IMR-90 (cell line): ENCODE measurements around the gene SLC17A8. TPM values are rescaled to one million over a fixed set of nuclear protein-coding genes. Genes with fewer than 3 reads are reported as not detected.

Source experiments
- ATAC-seq: fragments of 200-7000 bp; cut with Tn5 transposase; 2 replicates; pipeline ENCODE4 v1.9.1; 2020; ENCODE audit warnings: low read depth, mild to moderate bottlenecking, moderate library complexity
- BruUV-seq: library from RNA; stranded (reverse); fragments of 400-500 nt; replicated peaks from 2 replicates; lab custom pipeline; 2021; lab: Mats Ljungman, UMichigan
- CTCF ChIA-PET: fragments of 300-600 bp; formaldehyde crosslinking; extraction: SDS; loops from one replicate; lab custom pipeline; 2021; ENCODE audit warnings: antibody characterized with exemption; lab: Yijun Ruan, JAX
- POLR2A ChIA-PET: fragments of 300-600 bp; sonication (Branson Sonifier 250); formaldehyde crosslinking; loops from one replicate; lab custom pipeline; 2022; ENCODE audit warnings: antibody characterized with exemption; ENCODE audit not compliant: unreplicated experiment; lab: Charles Lee
- DNase-seq: peaks from one replicate; pipeline ENCODE4 v3.0.0; 2013
- H2AFZ ChIP-seq: replicated peaks from 2 replicates; pipeline ENCODE3; 2013; ENCODE audit warnings: low read length, mild to moderate bottlenecking; ENCODE audit not compliant: poor library complexity
- H2AK5ac ChIP-seq: 2 replicates; pipeline ENCODE4 v1.6.1; 2013; ENCODE audit warnings: low read depth, low read length, inconsistent platforms
- H2AK9ac ChIP-seq: replicated peaks from 2 replicates; pipeline ENCODE3; 2013; ENCODE audit warnings: mild to moderate bottlenecking, low read depth, low read length, moderate library complexity; ENCODE audit not compliant: poor library complexity
- H2BK120ac ChIP-seq: 2 replicates; pipeline ENCODE4 v1.6.1; 2013; ENCODE audit warnings: low read depth, low read length, inconsistent platforms
- H2BK15ac ChIP-seq: 3 replicates; pipeline ENCODE4 v1.6.1; 2013; ENCODE audit warnings: low read depth, low read length, inconsistent platforms
- H2BK20ac ChIP-seq: 2 replicates; pipeline ENCODE4 v1.6.1; 2013; ENCODE audit warnings: low read depth, mild to moderate bottlenecking, inconsistent platforms, low read length, moderate library complexity
- H2BK5ac ChIP-seq: 2 replicates; pipeline ENCODE4 v1.6.1; 2013; ENCODE audit warnings: mild to moderate bottlenecking, low read depth, low read length, inconsistent platforms; ENCODE audit not compliant: poor library complexity, severe bottlenecking
- H3K14ac ChIP-seq: replicated peaks from 2 replicates; pipeline ENCODE4 v1.6.1; 2013; ENCODE audit warnings: low read depth, low read length, inconsistent platforms
- H3K18ac ChIP-seq: 2 replicates; pipeline ENCODE4 v1.6.1; 2013; ENCODE audit warnings: low read depth, low read length, control low read depth
- H3K23ac ChIP-seq: 2 replicates; pipeline ENCODE4 v1.6.1; 2013; ENCODE audit warnings: low read depth, low read length, inconsistent platforms
- H3K27ac ChIP-seq: 2 replicates; pipeline ENCODE4 v1.5.1; 2013; ENCODE audit warnings: mild to moderate bottlenecking, control low read depth, low read length; ENCODE audit not compliant: insufficient read depth
- H3K27me3 ChIP-seq: 2 replicates; pipeline ENCODE4 v1.6.1; 2013; ENCODE audit warnings: low read length; ENCODE audit not compliant: control insufficient read depth, insufficient read depth
- H3K36me3 ChIP-seq: 2 replicates; pipeline ENCODE4 v1.6.1; 2013; ENCODE audit warnings: low read length, mixed read lengths; ENCODE audit not compliant: control insufficient read depth, insufficient read depth
- H3K4ac ChIP-seq: 2 replicates; pipeline ENCODE4 v1.6.1; 2013; ENCODE audit warnings: low read depth, low read length, inconsistent platforms
- H3K4me1 ChIP-seq: 2 replicates; pipeline ENCODE4 v1.6.1; 2013; ENCODE audit warnings: low read length, mixed read lengths; ENCODE audit not compliant: control insufficient read depth, insufficient read depth
- H3K4me2 ChIP-seq: 2 replicates; pipeline ENCODE4 v1.6.1; 2013; ENCODE audit warnings: low read depth, mild to moderate bottlenecking, control low read depth, low read length, moderate library complexity
- H3K4me3 ChIP-seq: 2 replicates; pipeline ENCODE4 v1.5.1; 2013; ENCODE audit warnings: low read depth, mild to moderate bottlenecking, control low read depth, low read length, moderate library complexity; ENCODE audit not compliant: insufficient read depth
- H3K56ac ChIP-seq: 2 replicates; pipeline ENCODE4 v1.6.1; 2013; ENCODE audit warnings: low read length, inconsistent platforms; ENCODE audit not compliant: insufficient read depth; ENCODE audit errors: extremely low read depth
- H3K79me1 ChIP-seq, 2 experiments: 2 replicates each; pipeline ENCODE4 v1.6.1; 2013; ENCODE audit warnings: low read length in 2 of 2, inconsistent platforms in 1 of 2, low read depth in 1 of 2
- H3K9ac ChIP-seq: 2 replicates; pipeline ENCODE4 v1.6.1; 2013; ENCODE audit warnings: low read depth, low read length, control low read depth
- H3K9me1 ChIP-seq: 2 replicates; pipeline ENCODE4 v1.6.1; 2013; ENCODE audit warnings: low read length, inconsistent platforms; ENCODE audit not compliant: insufficient read depth
- H3K9me3 ChIP-seq: 2 replicates; pipeline ENCODE4 v1.6.1; 2013; ENCODE audit warnings: low read length; ENCODE audit not compliant: control insufficient read depth, insufficient read depth
- H4K20me1 ChIP-seq: 2 replicates; pipeline ENCODE4 v1.6.1; 2013; ENCODE audit warnings: low read length, inconsistent platforms; ENCODE audit not compliant: insufficient read depth
- H4K5ac ChIP-seq: 2 replicates; pipeline ENCODE4 v1.6.1; 2013; ENCODE audit warnings: mild to moderate bottlenecking, low read depth, low read length, control low read depth
- H4K8ac ChIP-seq, 2 experiments: 2 replicates each; pipeline ENCODE4 v1.6.1; 2013; ENCODE audit warnings: low read depth in 2 of 2, low read length in 2 of 2, control low read depth in 1 of 2, inconsistent platforms in 1 of 2
- H4K91ac ChIP-seq: 2 replicates; pipeline ENCODE4 v1.6.1; 2013; ENCODE audit warnings: low read depth, low read length, inconsistent platforms; ENCODE audit not compliant: insufficient read depth
- MAZ ChIP-seq: IDR thresholded peaks from 2 replicates; pipeline ENCODE4 v1.6.1; 2012; ENCODE audit warnings: low read depth, mild to moderate bottlenecking, low read length, improper control_type of control experiment, moderate library complexity, borderline replicate concordance
- WGBS, 2 experiments: methylation state at CpG; one replicate each; pipeline versions ENCODE4 v1.1.5 to v1.1.7; 2013; ENCODE audit warnings: missing lambda C conversion rate in 2 of 2; ENCODE audit not compliant: insufficient read length in 1 of 2; ENCODE audit errors: extremely low coverage in 2 of 2; 5-methylcytosine and 5-hydroxymethylcytosine counted together
- dilution Hi-C: fragments of 300-500 bp; cut with HindIII; formaldehyde crosslinking; loops from one replicate; pipeline ENCODE4 v1.14.3; 2018; ENCODE audit warnings: low sequenced_read_pairs; ENCODE audit not compliant: unreplicated experiment
- in situ Hi-C: fragments of 300-500 bp; cut with MboI; formaldehyde crosslinking; loops from 3 replicates; pipeline ENCODE4 v1.14.3; 2019; ENCODE audit warnings: low sequenced_read_pairs, inconsistent platforms, mixed read lengths
- intact Hi-C: fragments of 100-400 bp; cut with micrococcal nuclease; formaldehyde crosslinking; loops from 2 replicates; pipeline ENCODE4 v1.10.0; 2022
- polyA plus RNA-seq, 3 experiments: library from polyadenylated mRNA; depleted of rRNA; stranded (reverse); fragments of >200 nt; gene quantifications; 2 replicates each; pipeline ENCODE4 v1.2.3, GENCODE V29; 2012; ENCODE audit warnings: low replicate concordance in 1 of 3
- total RNA-seq: library from RNA; depleted of rRNA; stranded (reverse); fragments of >200 nt; gene quantifications from 2 replicates; pipeline ENCODE4 v1.2.3, GENCODE V29; 2012

The SLC17A8 gene
- total and polyA plus RNA-seq, 2 of the 4 experiments (the other 2 are of a cell fraction): not detected

- no peaks in the 10 kb centered on the region for H3K9me1 ChIP-seq
- H2AK5ac ChIP-seq: no peak overlapping the region
- intact Hi-C loops: no loop called here
- H3K9ac ChIP-seq: no peak overlapping the region
- H4K20me1 ChIP-seq: no peaks in the 10 kb centered on the region
- no TSS peak for BruUV-seq
- H4K8ac ChIP-seq: no peak overlapping the region
- H3K27me3 ChIP-seq: no peaks in the 10 kb centered on the region
- H3K18ac ChIP-seq: no peak overlapping the region
- no peak overlapping the region for H3K56ac ChIP-seq
- H3K9me3 ChIP-seq: no peaks in the 10 kb centered on the region
- no peak overlapping the region for H3K4ac ChIP-seq
- H2BK20ac ChIP-seq: no peak overlapping the region
- in situ Hi-C loops: no loop called here
- WGBS, 2 experiments: no CpG with 5 or more reads among the region's 9 CpGs
- no peak overlapping the region for H3K23ac ChIP-seq
- H2BK15ac ChIP-seq: no peak overlapping the region
- DNase-seq (no peak), ATAC-seq (no peak)
- H3K27ac ChIP-seq: no peak overlapping the region
- dilution Hi-C loops: no loop called here
- H3K79me1 ChIP-seq: no peaks in the 10 kb centered on the region
- no peaks in the 10 kb centered on the region for H3K4me1 ChIP-seq
- no peak overlapping the region for H2BK120ac ChIP-seq
- H3K4me2 ChIP-seq: no peak overlapping the region
- CTCF ChIA-PET: interaction anchor here (0.5 kb wide), 1 partner anchor 155 kb away, joined by 4 read pairs; no protein-coding TSS in a partner anchor
- H3K36me3 ChIP-seq: no peaks in the 10 kb centered on the region
- no peak overlapping the region for H3K4me3 ChIP-seq
- no peak overlapping the region for H4K91ac ChIP-seq
- POLR2A ChIA-PET: no interaction called here
- no peak overlapping the region for H2AFZ ChIP-seq
- no peak for TF ChIP-seq MAZ
- no peak overlapping the region for H4K5ac ChIP-seq
- no peak overlapping the region for H2AK9ac ChIP-seq
- H2BK5ac ChIP-seq: no peak overlapping the region
- H3K14ac ChIP-seq: no peak overlapping the region
Observed at GRCh38 chr12:100383586-100384558, 27.0 kb downstream of the SLC17A8 start.
